ENCODE results near the gene PKIG. TPM values are rescaled to one million over a fixed set of nuclear protein-coding genes. Genes with fewer than 3 reads are reported as not detected.
"Not testable (repeated sequence)": the region's sequence is repeated elsewhere in the genome, so short reads cannot be mapped to it uniquely, and the experiment has no call there.

The PKIG gene
- total RNA-seq, 1 donor from 2014 or later: 274 TPM

DNA sequence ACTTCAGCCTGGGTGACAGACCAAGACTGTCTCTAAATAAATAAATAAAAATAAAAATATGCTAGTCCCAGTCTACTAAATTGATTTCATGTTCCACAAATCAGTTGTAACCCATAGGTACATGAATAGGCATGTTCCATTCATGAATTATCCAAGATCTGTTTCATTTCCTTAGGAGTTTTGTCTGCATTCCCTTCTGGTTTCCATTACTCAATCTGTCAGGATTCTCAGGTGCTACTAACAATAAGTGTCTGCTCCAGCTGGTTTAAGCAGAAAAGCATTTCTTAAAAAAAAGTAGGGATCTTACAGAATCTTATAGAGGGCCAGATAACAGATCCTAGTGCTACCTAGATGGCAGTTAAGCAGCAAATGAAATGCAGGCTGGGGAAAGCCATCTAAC, 15.6 kb upstream of the PKIG start:
- intact Hi-C loops (cut with DNase I): no loop called here
- DNase-seq (ENCODE audit: low spot score): no peak

DNA sequence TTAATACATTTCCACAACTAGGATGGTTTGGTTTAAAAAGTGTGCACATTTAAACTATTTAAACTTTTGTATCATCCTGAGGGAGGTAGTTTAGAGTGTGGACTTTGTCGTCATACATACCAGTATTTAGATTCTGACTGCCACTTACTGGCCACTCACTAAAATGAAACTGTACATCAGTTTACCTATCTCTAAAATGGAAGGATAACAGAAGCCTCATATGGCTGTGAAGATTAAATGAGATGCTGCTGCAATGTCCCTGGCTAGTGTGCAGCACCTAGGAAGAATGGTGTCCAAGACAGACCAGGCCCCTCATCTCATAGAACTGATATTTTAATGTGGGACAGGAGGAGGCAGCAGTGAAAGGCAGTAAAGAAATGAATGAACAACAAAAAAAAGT, 12.0 kb upstream of the PKIG start:
- intact Hi-C loops (cut with DNase I): no loop called here

DNA sequence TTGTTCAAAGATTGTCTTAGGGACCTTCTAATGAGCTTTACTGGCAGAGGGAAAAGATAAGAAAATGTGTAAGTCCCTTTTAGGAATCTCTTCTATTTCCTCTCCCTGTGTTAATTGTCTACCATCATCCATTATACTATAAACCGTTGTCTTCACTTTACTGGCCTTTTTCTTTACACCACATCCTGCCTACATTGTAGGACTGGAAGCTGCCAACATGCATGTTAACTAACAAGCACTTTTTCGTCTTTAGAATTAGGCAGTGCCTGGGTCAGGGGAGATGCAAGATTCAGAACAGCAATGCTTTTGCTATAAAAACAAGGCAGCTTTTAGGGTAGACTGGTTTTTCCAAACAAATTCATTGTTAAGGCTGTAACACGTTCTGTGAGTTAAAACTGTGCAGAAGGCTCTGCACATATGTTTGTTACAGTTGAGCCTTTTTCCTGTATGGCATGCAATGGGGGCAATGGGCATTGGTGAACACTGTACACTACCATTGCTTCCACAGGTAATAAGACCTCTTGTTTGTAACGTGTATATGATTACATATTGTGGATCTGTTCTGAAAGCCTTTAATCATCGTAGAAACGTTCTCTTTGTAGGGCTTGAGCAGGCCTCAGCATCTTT, 10.9 kb upstream of the PKIG start:
- DNase-seq (ENCODE audit: low spot score): no peak
- intact Hi-C loops (cut with DNase I): no loop called here

More for the DNA sequence above, 12.0 kb upstream of the PKIG start:
- DNase-seq (ENCODE audit: low spot score): no peak

- intact Hi-C loops (cut with DNase I): no loop called here
- DNase-seq (ENCODE audit: low spot score): peak; percentile 84
Observed at GRCh38 chr20:44572551-44573500, 9.6 kb upstream of the PKIG start.

DNA sequence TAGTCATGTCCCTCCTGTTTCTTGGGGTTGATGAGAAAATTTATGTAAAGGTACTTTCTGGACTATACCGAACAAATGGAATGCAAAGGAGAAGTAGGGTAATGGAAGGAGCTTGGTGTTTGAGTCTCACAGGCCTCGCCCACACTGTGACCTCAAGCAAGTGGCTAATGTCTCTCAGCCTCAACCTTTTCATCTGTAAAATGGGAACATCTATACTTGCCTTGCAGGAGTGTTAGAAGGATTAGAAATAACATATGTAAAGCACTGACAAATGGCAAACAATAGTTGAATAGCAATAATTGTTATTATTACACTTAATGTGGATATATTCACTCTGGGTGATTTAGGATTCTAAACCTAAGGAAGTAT, 8.9 kb upstream of the PKIG start:
- DNase-seq (ENCODE audit: low spot score): no peak
- intact Hi-C loops (cut with DNase I): no loop called here

GRCh38 chr20:44574372-44574771, 8.0 kb upstream of the PKIG start:
- DNase-seq (ENCODE audit: low spot score): no peak
- intact Hi-C loops (cut with DNase I): no loop called here

GRCh38 chr20:44576297-44576696, 6.1 kb upstream of the PKIG start:
- DNase-seq (ENCODE audit: low spot score): no peak
- intact Hi-C loops (cut with DNase I): loop anchor here (2.0 to 5.0 kb wide), 2 partner anchors 33 to 116 kb away; no protein-coding TSS in a partner anchor

DNA sequence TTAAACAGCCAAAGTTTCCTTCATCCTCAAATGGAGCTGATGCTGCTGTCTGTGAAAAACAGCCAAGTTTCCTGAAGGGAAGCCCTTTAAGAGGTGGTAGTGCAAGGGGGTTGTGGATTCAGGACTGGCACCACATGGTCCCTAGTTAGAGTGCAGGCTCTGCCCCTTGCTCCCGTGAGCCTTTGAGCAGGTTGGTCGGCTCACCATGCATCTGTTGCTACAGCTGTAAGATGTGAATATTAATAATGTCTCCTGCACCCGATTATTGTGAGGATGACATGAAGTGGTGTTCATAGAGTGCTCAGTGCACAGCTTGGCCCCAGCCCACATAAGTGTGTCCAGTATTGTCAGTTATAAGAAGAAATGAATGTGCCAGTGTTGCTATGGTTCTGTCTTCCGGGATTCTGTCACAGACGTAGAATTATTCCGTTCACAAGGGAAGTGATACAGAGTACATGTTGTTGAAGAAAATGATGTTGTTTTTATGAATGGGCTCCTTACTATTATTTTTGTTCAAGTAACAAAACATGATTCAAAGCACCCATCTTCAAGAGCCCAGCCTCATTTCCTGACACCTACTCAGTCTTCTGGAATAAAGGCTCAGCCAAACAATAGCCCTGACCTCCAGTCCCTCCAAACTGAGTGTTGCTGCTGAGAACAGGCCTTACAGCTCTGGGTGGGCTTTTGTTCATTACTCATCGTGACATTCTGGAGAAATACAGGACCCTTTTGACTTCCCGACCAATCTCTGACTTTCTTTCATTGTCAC, 2.9 kb upstream of the PKIG start:
- no peak for DNase-seq (ENCODE audit: low spot score)
- intact Hi-C loops (cut with DNase I): loop anchor here (5.0 kb wide), 1 partner anchor 113 kb away; no protein-coding TSS in a partner anchor

DNA sequence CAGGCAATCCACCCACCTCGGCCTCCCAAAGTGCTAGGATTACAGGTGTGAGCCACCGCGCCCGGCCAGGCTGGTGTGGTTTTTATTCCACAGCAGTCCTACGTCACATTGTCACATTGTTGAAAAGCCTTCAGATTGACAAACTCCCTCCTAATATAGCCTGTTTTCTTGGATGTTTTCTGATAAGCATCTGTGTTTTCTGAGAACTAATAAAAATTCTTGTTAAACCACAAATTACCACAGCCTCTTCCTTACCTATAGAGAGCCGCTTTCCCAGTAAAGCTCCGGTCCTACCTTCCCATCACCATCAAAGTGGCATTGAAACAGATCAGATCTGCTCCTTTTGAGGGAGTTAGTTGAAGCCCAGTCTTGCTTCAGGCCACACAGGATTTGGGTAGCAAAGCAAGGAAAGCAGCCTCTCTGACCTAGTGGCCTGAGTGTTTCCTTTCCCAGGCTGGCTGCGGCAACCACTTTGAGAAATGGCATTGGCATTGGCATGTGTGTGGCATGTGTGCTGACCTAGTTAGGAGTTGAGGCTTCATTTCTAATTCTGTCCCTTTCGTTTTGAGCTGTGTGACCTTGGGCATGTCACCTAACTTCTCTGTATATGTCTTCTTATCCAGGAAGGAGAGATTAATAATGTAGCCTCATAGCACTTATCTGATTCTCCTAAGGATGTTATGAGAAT, 1.7 kb upstream of the PKIG start:
- intact Hi-C loops (cut with DNase I): no loop called here
- DNase-seq (ENCODE audit: low spot score): no peak

DNA sequence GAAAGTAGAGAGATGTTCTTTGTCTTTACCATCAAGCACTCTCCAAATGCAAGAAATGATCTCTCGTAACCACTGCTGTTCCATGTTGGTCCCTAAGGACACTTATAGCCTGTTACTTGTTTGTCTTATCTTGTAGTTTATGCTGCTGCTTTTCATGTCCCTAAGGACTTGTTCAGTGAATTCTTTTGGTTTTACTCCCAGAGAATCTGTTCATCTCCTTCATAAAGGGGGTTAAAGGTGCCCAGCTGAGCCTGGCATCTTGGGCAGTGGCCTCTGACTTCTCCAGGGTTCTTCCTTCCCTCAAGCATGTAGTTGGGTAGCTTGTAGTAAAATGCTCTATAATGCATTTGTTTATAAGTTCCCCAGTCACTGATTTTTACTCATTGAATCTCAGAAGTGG, 864 bp upstream of the PKIG start:
- DNase-seq (ENCODE audit: low spot score): no peak
- intact Hi-C loops (cut with DNase I): no loop called here

GRCh38 chr20:44583157-44583556, 778 bp downstream of the PKIG start:
- intact Hi-C loops (cut with DNase I): no loop called here
- no peak for DNase-seq (ENCODE audit: low spot score)

DNA sequence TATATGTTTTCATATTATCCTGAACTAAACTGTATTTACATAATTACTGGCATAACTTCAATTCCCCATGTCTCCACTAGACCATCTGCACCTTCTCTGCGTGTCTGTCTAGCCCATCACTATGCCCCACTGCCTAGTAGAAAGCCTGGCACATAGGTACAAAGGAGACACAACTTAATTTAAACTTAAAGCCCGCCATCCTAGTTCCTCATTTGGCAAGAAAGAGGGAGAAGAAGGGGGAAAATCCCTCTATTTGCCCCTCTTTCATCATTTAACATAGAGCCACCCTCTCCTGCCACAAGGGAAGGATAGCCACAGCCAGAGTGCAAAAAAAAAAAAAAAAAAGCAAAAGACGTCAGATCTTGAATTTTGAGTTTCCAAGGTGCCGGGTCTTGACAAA, 1.8 kb downstream of the PKIG start:
- no peak for DNase-seq (ENCODE audit: low spot score)
- intact Hi-C loops (cut with DNase I): no loop called here

DNA sequence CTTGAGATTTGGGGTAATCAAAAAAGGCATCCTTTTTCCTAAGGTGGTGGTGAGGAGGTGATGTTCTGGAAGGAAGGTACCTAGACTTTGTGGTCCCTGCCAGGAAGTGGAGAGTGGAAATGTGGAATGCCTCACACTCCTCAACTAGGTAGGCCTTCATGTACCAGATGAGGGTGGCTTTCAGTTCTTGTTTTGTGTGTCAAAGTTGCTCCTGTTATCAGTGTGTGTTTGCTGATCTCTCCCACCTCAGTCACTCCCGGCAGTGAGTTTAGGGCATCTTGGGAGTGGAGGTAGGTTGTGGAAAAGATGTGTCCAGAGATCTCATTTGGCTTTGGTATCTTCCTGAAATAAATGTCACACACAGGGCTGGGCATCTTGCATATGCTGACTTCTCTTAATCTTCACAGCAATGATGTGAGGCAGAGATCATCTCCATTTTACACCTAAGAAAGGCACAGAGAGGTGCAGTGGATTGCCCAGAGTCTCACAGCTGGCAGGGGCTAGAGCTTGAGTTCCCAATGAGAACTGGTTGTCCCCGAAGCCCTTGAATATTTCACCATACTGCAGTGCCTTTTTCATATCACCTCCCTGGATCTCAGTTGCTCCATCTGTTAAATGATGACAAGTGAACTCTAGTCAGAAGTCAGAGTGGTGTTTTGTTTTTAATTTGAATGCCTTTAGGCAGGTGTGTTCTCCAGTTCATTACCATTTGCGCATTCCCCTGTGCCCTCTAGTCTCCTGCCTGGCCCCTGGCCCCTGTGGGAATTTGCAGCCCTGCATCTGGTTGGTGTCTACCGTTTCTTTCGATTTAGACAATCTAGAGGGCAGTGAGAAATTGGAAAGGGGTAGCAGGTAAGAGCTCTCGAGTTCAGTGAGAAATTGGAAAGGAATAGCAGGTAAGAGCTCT, 2.9 kb downstream of the PKIG start:
- intact Hi-C loops (cut with DNase I): no loop called here

GRCh38 chr20:44586289-44586911, 4.0 kb downstream of the PKIG start:
- DNase-seq (ENCODE audit: low spot score): no peak
- intact Hi-C loops (cut with DNase I): no loop called here

More for the DNA sequence above, 2.9 kb downstream of the PKIG start:
- no peak for DNase-seq (ENCODE audit: low spot score)

- DNase-seq (ENCODE audit: low spot score): no peak
- intact Hi-C loops (cut with DNase I): no loop called here
Observed at GRCh38 chr20:44587035-44587980, 4.9 kb downstream of the PKIG start.

DNA sequence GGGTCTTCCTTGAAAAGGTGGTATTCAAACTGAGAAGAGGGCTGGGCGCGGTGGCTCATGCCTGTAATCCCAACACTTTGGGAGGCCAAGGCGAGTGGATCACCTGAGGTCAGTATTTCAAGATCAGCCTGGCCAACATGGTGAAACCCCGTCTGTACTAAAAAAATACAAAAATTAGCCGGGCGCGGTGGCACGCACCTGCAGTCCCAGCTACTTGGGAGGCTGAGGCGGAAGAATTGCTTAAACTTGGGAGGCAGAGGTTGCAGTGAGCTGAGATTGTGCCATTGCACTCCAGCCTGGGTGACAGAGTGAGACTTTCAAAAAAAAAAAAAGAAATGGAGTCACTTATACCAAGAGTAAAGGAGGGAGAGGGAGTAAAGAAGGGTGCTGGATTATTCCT, 5.9 kb downstream of the PKIG start:
- DNase-seq (ENCODE audit: low spot score); intact Hi-C loops (cut with DNase I): not testable (repeated sequence)

- intact Hi-C loops (cut with DNase I): no loop called here
- DNase-seq (ENCODE audit: low spot score): no peak
Observed at GRCh38 chr20:44589537-44589936, 7.2 kb downstream of the PKIG start.

All from cardiac septum (tissue), 1 donor.